ENCODE measurements around the gene FAM236D. TPM values are rescaled to one million over a fixed set of nuclear protein-coding genes. Genes with fewer than 3 reads are reported as not detected.
A peak's percentile ranks its signal among the peaks of the same experiment; 100 is the strongest.
"Not testable (repeated sequence)": the region's sequence is repeated elsewhere in the genome, so short reads cannot be mapped to it uniquely, and the experiment has no call there.

FAM236D gene
- total RNA-seq, result not detected
- long read RNA-seq, result 0 reads

DNA sequence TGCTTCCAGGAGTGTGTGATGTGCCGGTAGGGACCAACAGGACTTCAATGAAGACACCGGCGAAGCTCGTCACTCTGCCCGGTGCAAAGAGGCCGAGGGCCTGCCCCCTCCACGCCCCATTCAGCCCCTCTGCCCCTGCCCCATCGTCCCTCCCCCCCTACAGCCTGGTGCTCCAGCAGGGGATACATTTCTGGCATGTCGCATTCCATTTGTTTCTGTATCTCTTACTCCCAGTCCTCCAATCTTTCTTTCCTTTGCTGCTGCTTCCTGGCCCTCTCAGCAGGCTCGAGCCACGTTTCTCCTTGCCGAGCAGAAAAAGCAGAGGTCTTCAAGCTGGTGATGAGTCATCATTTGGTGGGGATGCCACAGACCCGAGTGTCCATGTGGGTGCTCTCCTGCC lies at the start of gene FAM236D:
TSS of gene FAM236D (minus strand) at position 101 of the 400 bp plus-strand sequence. CDS start at position 1, 100 bp downstream.
- H3K4me1 ChIP-seq; ATAC-seq; H3K36me3 ChIP-seq; H3K27me3 ChIP-seq; DNase-seq; intact Hi-C loops (cut with DNase I); H3K9me3 ChIP-seq; H3K4me3 ChIP-seq; H3K27ac ChIP-seq: not testable (repeated sequence)

DNA sequence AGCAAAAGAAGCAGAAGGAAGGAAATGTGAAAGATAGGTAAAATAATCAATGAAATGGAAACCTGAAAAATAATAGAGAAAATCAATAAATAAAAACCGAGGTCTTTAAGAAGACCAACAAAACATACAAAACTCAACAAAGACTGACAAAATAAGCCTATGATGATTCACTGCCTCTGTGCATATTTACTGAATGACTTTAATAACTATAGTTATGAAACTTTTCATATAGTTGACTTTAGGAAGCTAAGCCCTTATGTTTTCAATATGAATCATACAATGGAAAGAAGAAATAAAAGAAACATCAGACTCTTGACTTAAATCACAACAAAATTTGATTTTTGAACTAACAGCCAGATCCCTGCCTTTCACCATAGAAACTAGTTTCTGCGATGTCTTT lies 29.5 kb upstream of the FAM236D start:
- H3K27ac ChIP-seq; H3K9me3 ChIP-seq; H3K4me1 ChIP-seq; DNase-seq; ATAC-seq; H3K4me3 ChIP-seq; H3K36me3 ChIP-seq; intact Hi-C loops (cut with DNase I); H3K27me3 ChIP-seq: not testable (repeated sequence)

DNA sequence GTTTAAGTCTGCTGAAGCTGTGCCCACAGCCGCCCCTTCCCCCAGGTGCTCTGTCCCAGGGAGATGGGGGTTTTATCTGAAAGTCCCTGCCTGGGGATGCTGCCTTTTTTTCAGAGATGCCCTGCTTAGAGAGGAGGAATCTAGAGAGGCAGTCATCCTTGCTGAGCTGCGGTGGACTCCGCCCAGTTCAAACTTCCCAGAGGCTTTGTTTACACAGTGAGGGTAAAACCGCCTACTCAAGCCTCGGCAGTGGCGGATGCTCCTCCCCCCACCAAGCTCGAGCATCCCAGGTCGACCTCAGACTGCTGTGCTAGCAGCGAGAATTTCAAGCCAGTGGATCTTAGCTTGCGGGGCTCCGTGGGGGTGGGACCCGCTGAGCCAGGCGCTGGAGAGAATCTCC lies 22.7 kb upstream of the FAM236D start:
- ATAC-seq; H3K4me3 ChIP-seq; H3K36me3 ChIP-seq; H3K27ac ChIP-seq; H3K27me3 ChIP-seq; H3K9me3 ChIP-seq; H3K4me1 ChIP-seq; intact Hi-C loops (cut with DNase I); DNase-seq: not testable (repeated sequence)

DNA sequence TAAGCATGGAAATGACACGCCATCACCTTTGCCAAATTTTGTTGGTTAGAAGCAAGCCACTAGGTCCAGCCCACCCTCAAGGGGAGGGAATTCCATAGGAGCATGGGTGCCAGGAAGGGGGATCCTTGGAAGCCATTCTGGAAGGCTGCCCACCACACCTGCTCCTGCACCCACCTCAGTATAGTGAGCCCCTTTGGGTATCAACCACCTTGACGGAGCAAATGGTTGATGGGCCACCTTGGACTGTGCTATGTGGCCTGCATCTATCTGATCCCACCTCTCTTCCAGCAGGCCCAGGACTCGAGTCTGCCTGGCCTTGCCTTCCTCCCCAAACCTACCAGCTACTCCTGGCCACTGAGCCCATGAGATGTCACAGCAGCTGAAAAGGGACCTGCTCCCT lies 17.6 kb downstream of the FAM236D start:
- H3K4me1 ChIP-seq; intact Hi-C loops (cut with DNase I); ATAC-seq: not testable (repeated sequence)

DNA sequence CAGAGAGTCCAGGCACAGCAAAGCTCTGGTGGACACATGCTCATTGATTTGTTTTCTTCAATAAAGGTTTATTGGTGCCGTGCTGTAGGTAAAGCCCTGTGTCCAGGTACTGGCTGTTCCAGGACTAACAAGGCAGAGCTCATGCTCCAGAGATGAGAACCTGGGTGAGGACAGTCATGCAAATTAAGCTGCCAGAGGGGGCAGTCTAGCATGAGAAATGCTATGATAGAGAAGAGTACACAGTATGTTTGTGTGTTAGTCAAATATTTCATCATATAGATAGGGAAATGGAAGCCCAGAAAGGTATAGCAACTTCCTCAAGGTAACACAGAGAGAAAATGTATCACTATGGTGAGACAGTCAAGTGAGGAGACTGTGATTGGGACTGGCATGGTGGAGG lies 19.9 kb downstream of the FAM236D start:
- ATAC-seq; H3K27ac ChIP-seq; DNase-seq; H3K27me3 ChIP-seq; H3K4me1 ChIP-seq; H3K4me3 ChIP-seq; intact Hi-C loops (cut with DNase I); H3K36me3 ChIP-seq; H3K9me3 ChIP-seq: not testable (repeated sequence)

More for the DNA sequence above, 17.6 kb downstream of the FAM236D start:
- H3K4me3 ChIP-seq, DNase-seq, H3K27me3 ChIP-seq, H3K9me3 ChIP-seq, H3K27ac ChIP-seq, H3K36me3 ChIP-seq: not testable (repeated sequence)

DNA sequence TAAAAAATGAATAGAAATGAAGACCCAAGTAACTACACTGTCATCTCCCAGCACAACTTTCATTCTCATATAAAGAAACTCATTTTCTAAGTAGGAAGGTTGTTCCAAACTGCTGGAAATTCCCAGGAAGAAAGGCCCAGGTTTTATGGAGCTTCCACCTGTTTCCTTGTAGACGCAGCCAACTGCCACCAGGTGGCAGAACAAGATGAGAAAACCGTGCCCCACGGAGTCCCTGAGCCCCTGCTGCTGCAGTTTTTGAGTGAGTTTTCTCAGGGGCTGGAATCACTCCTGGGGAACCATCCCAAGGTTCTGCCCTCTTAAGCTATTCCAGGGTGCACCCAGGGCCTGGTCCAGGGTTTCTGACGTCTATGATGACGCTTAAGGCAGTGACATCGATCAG lies 24.0 kb downstream of the FAM236D start:
- intact Hi-C loops (cut with DNase I), result not testable (repeated sequence)

DNA sequence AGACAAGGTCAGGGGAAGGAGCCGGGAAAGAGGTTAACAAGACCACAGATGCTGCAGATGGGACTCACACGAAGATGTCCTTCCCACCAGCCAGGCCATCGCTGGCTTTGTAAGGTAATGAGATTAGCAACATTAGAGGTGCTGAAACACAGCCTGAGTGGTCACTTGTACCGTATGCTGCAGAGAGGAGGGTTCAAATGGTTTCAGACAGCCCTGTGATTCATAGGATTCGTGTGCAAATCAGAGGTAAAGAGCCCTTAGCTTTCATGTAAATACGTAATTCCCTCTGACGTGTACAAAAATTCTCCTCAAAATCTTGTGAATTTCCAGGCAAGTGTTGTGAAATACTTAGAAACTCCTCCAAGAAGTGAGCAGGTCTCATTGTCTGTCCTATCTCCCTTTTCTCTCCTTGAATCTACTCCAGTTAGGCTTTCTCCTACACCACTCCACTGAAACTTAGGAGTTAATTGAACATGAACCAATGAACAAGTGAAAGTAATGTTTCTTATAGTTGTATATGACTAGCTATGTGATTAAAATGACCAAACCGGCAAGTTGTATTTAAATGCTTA lies 24.6 kb downstream of the FAM236D start:
- ATAC-seq, result peak; percentile 52
- H3K27me3 ChIP-seq; H3K4me3 ChIP-seq; H3K36me3 ChIP-seq; H3K4me1 ChIP-seq; DNase-seq; intact Hi-C loops (cut with DNase I); H3K9me3 ChIP-seq; H3K27ac ChIP-seq: not testable (repeated sequence)

More for the DNA sequence above, 24.0 kb downstream of the FAM236D start:
- DNase-seq, H3K4me3 ChIP-seq, H3K9me3 ChIP-seq, H3K27me3 ChIP-seq, H3K4me1 ChIP-seq, H3K27ac ChIP-seq, H3K36me3 ChIP-seq: not testable (repeated sequence)
- ATAC-seq, result peak; percentile 58

DNA sequence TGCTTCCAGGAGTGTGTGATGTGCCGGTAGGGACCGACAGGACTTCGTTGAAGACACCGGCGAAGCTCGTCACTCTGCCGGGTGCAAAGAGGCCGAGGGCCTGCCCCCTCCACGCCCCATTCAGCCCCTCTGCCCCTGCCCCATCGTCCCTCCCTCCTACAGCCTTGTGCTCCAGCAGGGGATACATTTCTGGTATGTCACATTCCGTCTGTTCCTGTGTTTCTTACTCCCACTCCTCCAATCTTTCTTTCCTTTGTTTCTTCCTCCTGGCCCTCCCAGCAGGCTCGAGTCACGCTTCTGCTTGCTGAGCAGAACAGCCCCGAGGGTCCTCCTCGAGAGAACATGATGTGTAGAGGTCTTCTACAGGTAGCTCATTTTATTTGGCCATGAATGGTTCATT lies 25.4 kb downstream of the FAM236D start, which contains the start of gene FAM236B:
TSS of gene FAM236B (minus strand) at position 101 of the 400 bp plus-strand sequence. CDS start at position 1, 100 bp downstream.
- H3K27ac ChIP-seq; intact Hi-C loops (cut with DNase I); H3K4me1 ChIP-seq; H3K27me3 ChIP-seq; H3K9me3 ChIP-seq; ATAC-seq; H3K36me3 ChIP-seq; H3K4me3 ChIP-seq; DNase-seq: not testable (repeated sequence)

DNA sequence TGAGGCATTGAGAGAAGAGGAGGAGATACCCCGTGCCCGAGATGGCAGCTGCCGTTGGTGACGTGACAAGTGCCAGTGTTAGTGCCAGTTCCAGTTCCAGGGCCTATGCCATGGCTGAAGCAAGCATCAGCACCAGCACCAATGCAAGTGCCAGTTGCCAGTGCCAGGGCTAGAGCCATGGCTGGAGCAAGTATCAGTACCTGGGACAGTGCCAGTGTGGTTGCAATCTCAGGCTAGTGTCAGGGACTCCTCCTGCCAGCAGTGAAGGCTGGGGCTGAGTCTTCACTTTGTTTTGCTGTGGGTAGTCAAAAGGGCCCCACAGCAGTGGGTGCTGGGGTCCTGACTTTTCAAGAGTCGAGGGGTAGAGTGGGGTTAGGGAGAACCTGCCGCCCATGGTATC lies 29.9 kb downstream of the FAM236D start:
- DNase-seq; H3K36me3 ChIP-seq; H3K27ac ChIP-seq; H3K9me3 ChIP-seq; intact Hi-C loops (cut with DNase I); H3K4me1 ChIP-seq; H3K27me3 ChIP-seq; H3K4me3 ChIP-seq: not testable (repeated sequence)
- ATAC-seq, result peak; percentile 30

DNA sequence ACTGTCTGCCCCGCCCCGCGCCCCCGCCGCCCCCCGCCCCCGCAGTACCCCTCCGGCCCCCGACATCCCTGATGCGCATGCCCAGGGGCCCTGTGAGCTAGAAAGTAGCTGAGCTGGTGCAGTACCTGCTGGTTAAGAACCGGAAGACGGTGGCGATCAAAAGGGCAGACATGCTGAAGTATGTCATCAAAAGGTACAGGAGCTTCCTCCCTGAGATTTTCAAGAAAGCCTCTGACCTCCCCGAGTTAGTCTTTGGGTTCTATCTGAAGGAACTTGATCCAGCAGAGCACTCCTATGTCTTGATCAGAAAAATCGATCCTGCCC lies 30.6 kb downstream of the FAM236D start:
- H3K9me3 ChIP-seq; H3K36me3 ChIP-seq; H3K27me3 ChIP-seq; H3K4me3 ChIP-seq; intact Hi-C loops (cut with DNase I); DNase-seq; H3K27ac ChIP-seq; H3K4me1 ChIP-seq: not testable (repeated sequence)
- ATAC-seq, result peak; percentile 59

DNA sequence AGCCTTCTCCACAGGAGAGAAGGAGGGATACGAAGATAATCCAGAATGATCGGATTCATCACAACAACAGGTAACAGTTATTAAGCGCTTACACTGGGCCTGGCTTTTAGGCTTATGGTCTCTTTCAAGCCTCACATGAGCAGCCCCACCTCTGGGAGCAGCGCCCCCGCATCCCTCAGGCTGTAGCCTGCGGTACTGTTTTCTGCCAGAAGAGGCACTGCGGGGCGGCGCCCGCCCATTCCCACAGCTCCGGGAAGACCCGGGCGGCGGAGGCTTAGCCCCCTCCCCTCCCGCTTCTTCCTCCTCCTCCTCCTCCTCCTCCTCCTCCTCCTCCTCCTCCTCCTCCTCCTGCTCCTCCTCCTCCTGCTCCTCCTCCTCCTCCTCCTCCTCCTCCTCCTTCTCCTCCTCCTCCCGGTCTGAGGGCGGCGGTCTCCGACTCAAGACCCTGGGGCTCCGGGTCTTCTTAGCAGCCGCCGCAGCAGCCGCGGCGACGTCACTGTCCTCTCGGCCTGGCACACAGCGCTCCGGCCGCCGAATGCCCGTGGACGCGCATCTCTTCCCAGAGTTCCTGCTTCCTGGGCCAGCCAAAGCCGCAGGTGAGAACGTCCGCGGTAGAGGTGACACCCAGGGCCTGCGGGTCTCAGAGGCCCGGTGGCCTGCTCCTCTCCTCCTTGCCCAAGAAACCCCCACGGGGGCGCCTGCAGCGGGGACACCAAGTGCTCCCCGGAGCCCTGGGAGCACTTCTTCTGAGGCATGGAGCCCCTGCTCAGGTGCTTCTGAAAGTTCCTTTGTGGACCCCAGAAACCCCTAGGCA lies 31.1 kb downstream of the FAM236D start, which contains the start of gene DMRTC1B:
TSS of gene DMRTC1B (plus strand) at position 238 of the 814 bp plus-strand sequence. CDS start 68,246 bp downstream, outside the sequence.
- H3K4me1 ChIP-seq; H3K9me3 ChIP-seq; H3K36me3 ChIP-seq; DNase-seq; intact Hi-C loops (cut with DNase I); H3K27me3 ChIP-seq; H3K4me3 ChIP-seq; H3K27ac ChIP-seq: not testable (repeated sequence)
- ATAC-seq, result peak; percentile 94

DNA sequence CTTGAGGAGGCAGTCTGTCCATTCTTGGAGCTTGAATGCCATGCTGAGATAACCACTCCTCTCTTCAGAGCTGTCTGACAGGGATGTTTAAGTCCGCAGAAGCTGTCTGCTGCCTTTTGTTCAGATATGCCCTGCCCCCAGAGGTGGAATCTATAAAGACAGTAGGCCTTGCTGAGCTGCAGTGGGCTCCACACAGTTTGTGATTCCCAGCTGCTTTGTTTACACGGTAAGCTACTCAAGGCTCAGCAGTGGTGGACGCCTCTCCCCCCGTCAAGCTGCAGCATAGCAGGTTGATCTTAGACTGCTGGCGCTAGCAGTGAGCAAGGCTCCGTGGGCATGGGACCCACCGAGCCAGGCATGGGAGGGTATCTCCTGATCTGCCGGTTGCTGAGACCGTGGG lies 47.6 kb downstream of the FAM236D start:
- H3K4me3 ChIP-seq; H3K27me3 ChIP-seq; H3K36me3 ChIP-seq; H3K4me1 ChIP-seq; ATAC-seq; H3K27ac ChIP-seq; H3K9me3 ChIP-seq; intact Hi-C loops (cut with DNase I); DNase-seq: not testable (repeated sequence)

Measured in upper lobe of right lung (tissue), 1 donor.